ENCODE data around the gene NCOA1. TPM values are rescaled to one million over a fixed set of nuclear protein-coding genes. Genes with fewer than 3 reads are reported as not detected.

NCOA1 gene
- total RNA-seq, 2 donors from 2014 or later = 20.1 to 22.6 TPM

DNA sequence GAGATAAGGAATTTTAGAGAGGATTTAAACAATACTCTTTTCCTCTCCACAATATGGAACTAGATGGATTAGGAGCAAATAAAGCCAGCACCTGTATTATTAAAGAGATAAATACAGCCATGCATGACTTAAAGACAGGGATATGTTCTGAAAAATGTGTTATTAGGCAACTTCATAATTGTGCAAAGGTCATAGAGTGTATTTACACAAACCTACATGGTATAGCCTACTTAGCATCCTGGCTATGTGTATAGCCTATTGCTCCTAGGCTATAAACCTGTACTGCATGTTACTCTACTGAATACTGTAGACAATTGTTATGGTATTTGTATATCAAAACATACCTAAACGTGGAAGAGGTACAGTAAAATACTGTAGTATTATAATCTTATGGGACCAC lies 249.1 kb downstream of the NCOA1 start:
- WGBS, 2 experiments (ENCODE audit: insufficient coverage in 1 of 2, insufficient read length in 1 of 2) = 90 to 100% methylated on average over 1 of the region's 1 CpG

GRCh38 chr2:24742730-24743129 lies 251.7 kb downstream of the NCOA1 start:
- no peak overlapping the region for H3K9ac ChIP-seq (ENCODE audit: extremely low read depth, low read length, poor library complexity, severe bottlenecking)
- no peak overlapping the region for H3K27ac Mint-ChIP-seq
- H3K4me1 Mint-ChIP-seq = no peaks in the 10 kb centered on the region
- peaks cover 8% of the 10 kb centered on the region for H3K36me3 Mint-ChIP-seq (ENCODE audit: low read depth)
- H3K27me3 ChIP-seq (ENCODE audit: control insufficient read depth, insufficient read depth, low read length, poor library complexity, severe bottlenecking) = no peaks in the 10 kb centered on the region
- H3K4me3 ChIP-seq (ENCODE audit: low read length) = no peak overlapping the region
- TF ChIP-seq, protein P1, sequence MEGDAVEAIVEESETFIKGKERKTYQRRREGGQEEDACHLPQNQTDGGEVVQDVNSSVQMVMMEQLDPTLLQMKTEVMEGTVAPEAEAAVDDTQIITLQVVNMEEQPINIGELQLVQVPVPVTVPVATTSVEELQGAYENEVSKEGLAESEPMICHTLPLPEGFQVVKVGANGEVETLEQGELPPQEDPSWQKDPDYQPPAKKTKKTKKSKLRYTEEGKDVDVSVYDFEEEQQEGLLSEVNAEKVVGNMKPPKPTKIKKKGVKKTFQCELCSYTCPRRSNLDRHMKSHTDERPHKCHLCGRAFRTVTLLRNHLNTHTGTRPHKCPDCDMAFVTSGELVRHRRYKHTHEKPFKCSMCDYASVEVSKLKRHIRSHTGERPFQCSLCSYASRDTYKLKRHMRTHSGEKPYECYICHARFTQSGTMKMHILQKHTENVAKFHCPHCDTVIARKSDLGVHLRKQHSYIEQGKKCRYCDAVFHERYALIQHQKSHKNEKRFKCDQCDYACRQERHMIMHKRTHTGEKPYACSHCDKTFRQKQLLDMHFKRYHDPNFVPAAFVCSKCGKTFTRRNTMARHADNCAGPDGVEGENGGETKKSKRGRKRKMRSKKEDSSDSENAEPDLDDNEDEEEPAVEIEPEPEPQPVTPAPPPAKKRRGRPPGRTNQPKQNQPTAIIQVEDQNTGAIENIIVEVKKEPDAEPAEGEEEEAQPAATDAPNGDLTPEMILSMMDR (conservative IDR thresholded peaks at IDR 0.05) = no peak
- H3K9me3 Mint-ChIP-seq = no peaks in the 10 kb centered on the region
- H3K27ac ChIP-seq (ENCODE audit: low read depth, low read length) = no peak overlapping the region
- H3K4me3 Mint-ChIP-seq = no peak overlapping the region
- H3K4me1 ChIP-seq (ENCODE audit: control insufficient read depth, insufficient read depth, low read length) = no peaks in the 10 kb centered on the region
- no peaks in the 10 kb centered on the region for H3K9me3 ChIP-seq (ENCODE audit: control insufficient read depth, low read length)
- H3K36me3 ChIP-seq (ENCODE audit: control insufficient read depth, insufficient read depth, low read length) = no peaks in the 10 kb centered on the region
- no peaks in the 10 kb centered on the region for H3K27me3 Mint-ChIP-seq (ENCODE audit: insufficient read depth)
- DNase-seq = no peak
- WGBS, 2 experiments (ENCODE audit: insufficient coverage in 1 of 2, insufficient read length in 1 of 2) = 100% methylated on average over 1 of the region's 1 CpG; no CpG with 5 or more reads in 1 of the 2 experiments

More for the DNA sequence above, 249.1 kb downstream of the NCOA1 start:
- H3K9me3 ChIP-seq (ENCODE audit: control insufficient read depth, low read length) = no peaks in the 10 kb centered on the region
- Mint-ChIP-seq H3K27ac (no peak overlapping the region), H3K27me3 (ENCODE audit: insufficient read depth) (no peaks in the 10 kb centered on the region), H3K36me3 (ENCODE audit: low read depth) (peaks cover 6% of the 10 kb centered on the region), H3K9me3 (no peaks in the 10 kb centered on the region), H3K4me3 (no peak overlapping the region), H3K4me1 (peaks cover 3% of the 10 kb centered on the region)
- DNase-seq = no peak
- no peaks in the 10 kb centered on the region for H3K36me3 ChIP-seq (ENCODE audit: control insufficient read depth, insufficient read depth, low read length)
- TF ChIP-seq, protein P1 (conservative IDR thresholded peaks at IDR 0.05) = no peak
- no peaks in the 10 kb centered on the region for H3K4me1 ChIP-seq (ENCODE audit: control insufficient read depth, insufficient read depth, low read length)
- no peaks in the 10 kb centered on the region for H3K27me3 ChIP-seq (ENCODE audit: control insufficient read depth, insufficient read depth, low read length, poor library complexity, severe bottlenecking)
- no peak overlapping the region for H3K4me3 ChIP-seq (ENCODE audit: low read length)
- H3K9ac ChIP-seq (ENCODE audit: extremely low read depth, low read length, poor library complexity, severe bottlenecking) = no peak overlapping the region
- H3K27ac ChIP-seq (ENCODE audit: low read depth, low read length) = no peak overlapping the region

- Histone ChIP-seq H3K9ac (ENCODE audit: extremely low read depth, low read length, poor library complexity, severe bottlenecking) (no peak overlapping the region), H3K27me3 (ENCODE audit: control insufficient read depth, insufficient read depth, low read length, poor library complexity, severe bottlenecking) (no peaks in the 10 kb centered on the region), H3K9me3 (ENCODE audit: control insufficient read depth, low read length) (no peaks in the 10 kb centered on the region), H3K36me3 (ENCODE audit: control insufficient read depth, insufficient read depth, low read length) (no peaks in the 10 kb centered on the region), H3K4me3 (ENCODE audit: low read length) (no peak overlapping the region), H3K4me1 (ENCODE audit: control insufficient read depth, insufficient read depth, low read length) (no peaks in the 10 kb centered on the region), H3K27ac (ENCODE audit: low read depth, low read length) (no peak overlapping the region)
- Mint-ChIP-seq H3K4me3 (no peak overlapping the region), H3K27ac (no peak overlapping the region), H3K36me3 (ENCODE audit: low read depth) (peaks cover 8% of the 10 kb centered on the region), H3K4me1 (no peaks in the 10 kb centered on the region), H3K9me3 (no peaks in the 10 kb centered on the region), H3K27me3 (ENCODE audit: insufficient read depth) (no peaks in the 10 kb centered on the region)
- DNase-seq = no peak
- TF ChIP-seq, protein P1 (conservative IDR thresholded peaks at IDR 0.05) = no peak
- 90% methylated on average over 3 of the region's 3 CpGs; no CpG with 5 or more reads in 1 of the 2 experiments for WGBS, 2 experiments (ENCODE audit: insufficient coverage in 1 of 2, insufficient read length in 1 of 2)
Observed at GRCh38 chr2:24743924-24744323, 252.9 kb downstream of the NCOA1 start.

All from endodermal cell (in vitro differentiated cells).